ENCODE data around the gene CAPZB. TPM values are rescaled to one million over a fixed set of nuclear protein-coding genes. Genes with fewer than 3 reads are reported as not detected.

CAPZB gene
- total and polyA plus RNA-seq, 2 of the 4 experiments (the other 2 are of a cell fraction) = 216 to 304 TPM

GRCh38 chr1:19468397-19468956 is 16.9 kb downstream of the CAPZB start:
- H2BK20ac ChIP-seq (ENCODE audit: low read depth, low read length) = no peak overlapping the region
- dilution Hi-C loops (cut with HindIII; ENCODE audit: low sequenced_read_pairs, unreplicated experiment) (no loop called here), in situ Hi-C loops (cut with MboI; ENCODE audit: low sequenced_read_pairs) (no loop called here), intact Hi-C loops (cut with micrococcal nuclease) (loop anchor here (5.0 kb wide), 1 partner anchor 121 kb away; no protein-coding TSS in a partner anchor)
- no peak overlapping the region for H3K4me3 ChIP-seq (ENCODE audit: insufficient read depth, low read depth, low read length)
- BruUV-seq (replicated peaks) = no TSS peak
- no peak overlapping the region for H3K18ac ChIP-seq (ENCODE audit: low read depth, low read length)
- no peak overlapping the region for H4K91ac ChIP-seq (ENCODE audit: insufficient read depth, low read depth, low read length)
- no peak overlapping the region for H3K9ac ChIP-seq (ENCODE audit: low read depth, low read length)
- H3K27ac ChIP-seq (ENCODE audit: insufficient read depth, low read length) = peak overlapping the region; percentile 55
- H3K14ac ChIP-seq (replicated peaks; ENCODE audit: low read depth, low read length) = 0 out of 2 replicates have a peak overlapping the region, but pooled peaks have one; percentile 12
- H3K79me1 ChIP-seq (ENCODE audit: low read depth in 1 of 2, low read length in 2 of 2) = peaks cover 20 to 88% of the 10 kb centered on the region in 2 experiments
- no peak overlapping the region for H4K5ac ChIP-seq (ENCODE audit: low read depth, low read length)
- peaks cover 30% of the 10 kb centered on the region for H3K4me1 ChIP-seq (ENCODE audit: control insufficient read depth, insufficient read depth, low read length)
- H3K27me3 ChIP-seq (ENCODE audit: control insufficient read depth, insufficient read depth, low read length) = no peaks in the 10 kb centered on the region
- peak overlapping the region; percentile 63 for H2BK5ac ChIP-seq (ENCODE audit: low read depth, low read length, poor library complexity, severe bottlenecking)
- H2AK9ac ChIP-seq (replicated peaks; ENCODE audit: low read depth, low read length, poor library complexity) = no peak overlapping the region
- H4K8ac ChIP-seq (ENCODE audit: low read depth in 2 of 2, low read length in 2 of 2) = no peak overlapping the region
- no peak overlapping the region for H2BK120ac ChIP-seq (ENCODE audit: low read depth, low read length)
- POLR2A ChIA-PET (ENCODE audit: unreplicated experiment) = no interaction called here
- WGBS, 2 experiments (ENCODE audit: extremely low coverage in 2 of 2, insufficient read length in 1 of 2) = 65% methylated on average over 2 of the region's 15 CpGs; no CpG with 5 or more reads in 1 of the 2 experiments
- peak; percentile 27; the same call in 1 of the 2 replicates for ATAC-seq (ENCODE audit: low read depth)
- CTCF ChIA-PET = interaction anchor here (0.5 kb wide), 1 partner anchor 384 kb away, joined by 3 read pairs; no protein-coding TSS in a partner anchor
- peak overlapping the region; percentile 86; the same call in 1 of the 2 replicates for H2AK5ac ChIP-seq (ENCODE audit: low read depth, low read length)
- H2BK15ac ChIP-seq (ENCODE audit: low read depth, low read length) = no peak overlapping the region
- TF ChIP-seq MAFK (IDR thresholded peaks at IDR 0.05; ENCODE audit: low read depth, low read length) (no peak), RFX5 (IDR thresholded peaks at IDR 0.05; ENCODE audit: low read depth, low read length) (no peak), CEBPB (IDR thresholded peaks at IDR 0.05; ENCODE audit: low read depth, low read length) (no peak), SMC3 (IDR thresholded peaks at IDR 0.05; ENCODE audit: low read depth, low read length) (no peak), FOS (IDR thresholded peaks at IDR 0.05; ENCODE audit: low read depth, low read length) (no peak), RCOR1 (IDR thresholded peaks at IDR 0.05; ENCODE audit: insufficient replicate concordance, low read length) (no peak), ELK1 (IDR thresholded peaks at IDR 0.05; ENCODE audit: borderline replicate concordance, low read depth, low read length) (no peak), CHD1 (IDR thresholded peaks at IDR 0.05; ENCODE audit: low read depth, low read length) (no peak), MXI1 (IDR thresholded peaks at IDR 0.05; ENCODE audit: borderline replicate concordance, low read depth, low read length) (no peak), USF2 (IDR thresholded peaks at IDR 0.05; ENCODE audit: low read depth, low read length) (no peak), RAD21 (IDR thresholded peaks at IDR 0.05; ENCODE audit: low read length) (no peak), NFE2L2 (IDR thresholded peaks at IDR 0.05; ENCODE audit: low read depth, low read length) (no peak), MAZ (IDR thresholded peaks at IDR 0.05; ENCODE audit: borderline replicate concordance, low read depth, low read length) (no peak), BHLHE40 (IDR thresholded peaks at IDR 0.05; ENCODE audit: low read depth, low read length) (no peak), CTCF (conservative IDR thresholded peaks at IDR 0.05; ENCODE audit: low read depth, low read length) (no peak), POLR2A (IDR thresholded peaks at IDR 0.05; ENCODE audit: low read depth, low read length) (no peak)
- peaks cover 14% of the 10 kb centered on the region for H3K36me3 ChIP-seq (ENCODE audit: control insufficient read depth, insufficient read depth, low read length)
- no peak for DNase-seq
- H3K56ac ChIP-seq (ENCODE audit: extremely low read depth, insufficient read depth, low read length) = no peak overlapping the region
- H2AFZ ChIP-seq (replicated peaks; ENCODE audit: low read length, poor library complexity) = no peak overlapping the region
- H3K23ac ChIP-seq (ENCODE audit: low read depth, low read length) = peak overlapping the region; percentile 36; the same call in 1 of the 2 replicates
- peaks cover 61% of the 10 kb centered on the region for H3K9me1 ChIP-seq (ENCODE audit: insufficient read depth, low read length)
- H3K4me2 ChIP-seq (ENCODE audit: low read depth, low read length) = no peak overlapping the region; the same call in 1 of the 2 replicates
- H4K20me1 ChIP-seq (ENCODE audit: insufficient read depth, low read length) = peaks cover 95% of the 10 kb centered on the region
- no peaks in the 10 kb centered on the region for H3K9me3 ChIP-seq (ENCODE audit: control insufficient read depth, insufficient read depth, low read length)
- H3K4ac ChIP-seq (ENCODE audit: low read depth, low read length) = peak overlapping the region; percentile 62
